HuH-7.5 (cell line): ENCODE measurements around the gene CHODL.

Source experiments
- DNase-seq: peaks from one replicate; pipeline ENCODE4 v3.0.0; 2011; ENCODE audit warnings: low spot score

CHODL gene

GRCh38 chr21:18289876-18290275, 45.2 kb downstream of the CHODL start:
- DNase-seq, result no peak

DNA sequence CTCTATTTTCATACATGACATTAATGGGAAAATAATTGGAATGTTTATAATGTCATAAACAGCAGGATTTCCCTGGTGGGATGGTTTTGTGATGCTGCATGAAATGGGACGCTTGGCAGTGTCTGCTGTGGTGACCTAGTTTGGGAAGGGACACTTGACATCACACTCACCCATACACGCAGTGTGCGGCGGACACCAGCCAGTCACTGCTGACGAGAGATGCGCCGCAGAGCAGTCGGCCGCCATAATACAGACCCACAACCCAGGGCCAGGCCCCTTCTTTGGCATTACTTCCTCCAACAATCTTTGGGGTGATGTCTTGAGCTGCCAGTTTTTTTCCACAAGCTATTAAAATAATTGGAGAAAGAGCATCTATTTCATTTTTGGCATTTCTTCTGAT, 49.5 kb downstream of the CHODL start:
- no peak for DNase-seq

DNA sequence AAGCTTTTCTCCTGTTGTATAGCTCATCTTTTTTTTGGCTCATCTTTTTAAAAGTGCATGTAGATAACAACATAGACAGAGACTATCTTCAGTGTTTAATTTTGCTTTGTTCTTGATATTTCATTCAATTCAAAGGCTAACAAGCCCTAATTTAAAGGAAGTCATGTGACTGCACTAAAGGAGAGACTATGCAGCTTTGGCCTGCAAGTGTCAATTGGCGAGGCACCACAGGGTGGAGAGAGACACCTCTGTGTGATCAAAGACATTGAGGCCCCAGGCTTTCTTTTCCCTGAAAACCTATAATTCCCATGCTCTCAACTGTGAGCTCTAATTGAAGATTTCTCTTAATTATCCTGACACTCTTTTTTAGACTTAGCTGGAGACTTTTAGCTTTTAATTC, 53.6 kb downstream of the CHODL start:
- no peak for DNase-seq
